H1 (cell line): ENCODE measurements around the gene HRH4. TPM values are rescaled to one million over a fixed set of nuclear protein-coding genes. Genes with fewer than 3 reads are reported as not detected.

Experiments used
- CTCF ChIA-PET: fragments of 300-600 bp; sonication (Branson Sonifier 250); formaldehyde crosslinking; loops from one replicate; lab custom pipeline; 2021; ENCODE audit not compliant: partially characterized antibody; lab: Charles Lee
- POLR2A ChIA-PET: fragments of 300-600 bp; sonication (Branson Sonifier 250); formaldehyde crosslinking; loops from one replicate; lab custom pipeline; 2021; ENCODE audit warnings: inconsistent platforms; ENCODE audit not compliant: partially characterized antibody; lab: Charles Lee
- DNase-seq, 2 experiments: peaks; one replicate each; pipeline versions ENCODE4 v3.0.0 to v3.0.0-alpha.2; 2010 to 2022; ENCODE audit warnings: low spot score in 2 of 2, low read depth in 1 of 2, mixed read lengths in 1 of 2
- FAIRE-seq: peaks from 2 replicates; lab custom pipeline; 2011; peaks lifted over from hg19 to GRCh38; lab: Jason Lieb, UNC
- H2AFZ ChIP-seq: 2 replicates; pipeline ENCODE4 v1.8.1; 2012; ENCODE audit warnings: low read length, inconsistent platforms
- H2AK5ac ChIP-seq: 2 replicates; pipeline ENCODE4 v1.6.1; 2013; ENCODE audit warnings: low read depth, low read length
- H2BK120ac ChIP-seq: replicated peaks from 2 replicates; pipeline ENCODE3; 2013; ENCODE audit warnings: low read depth, low read length, inconsistent platforms
- H2BK12ac ChIP-seq: 2 replicates; pipeline ENCODE4 v1.6.1; 2013; ENCODE audit warnings: low read depth, low read length
- H2BK15ac ChIP-seq: 2 replicates; pipeline ENCODE4 v1.6.1; 2013; ENCODE audit warnings: low read length
- H2BK20ac ChIP-seq: 2 replicates; pipeline ENCODE4 v1.6.1; 2013; ENCODE audit warnings: low read length
- H2BK5ac ChIP-seq: 2 replicates; pipeline ENCODE4 v1.6.1; 2013; ENCODE audit warnings: low read depth, low read length
- H3K14ac ChIP-seq: 2 replicates; pipeline ENCODE4 v1.6.1; 2013; ENCODE audit warnings: inconsistent platforms; ENCODE audit not compliant: insufficient read length
- H3K18ac ChIP-seq: 2 replicates; pipeline ENCODE4 v1.6.1; 2013; ENCODE audit warnings: low read length; ENCODE audit errors: extremely low read depth
- H3K23ac ChIP-seq: 2 replicates; pipeline ENCODE4 v1.6.1; 2013; ENCODE audit warnings: inconsistent platforms; ENCODE audit not compliant: insufficient read length
- H3K23me2 ChIP-seq: 2 replicates; pipeline ENCODE4 v1.6.1; 2013; ENCODE audit warnings: low read depth, low read length
- H3K27ac ChIP-seq: 2 replicates; pipeline ENCODE4 v1.6.1; 2011; ENCODE audit warnings: low read depth, low read length, inconsistent platforms
- H3K27me3 ChIP-seq, 4 experiments: replicated peaks in 1 of 4; 1 replicate in 1 of 4; 2 replicates in 3 of 4; pipeline versions ENCODE4 v1.6.1 to v1.8.1; 2011 to 2013; ENCODE audit warnings: low read length in 3 of 4, mild to moderate bottlenecking in 3 of 4, inconsistent platforms in 2 of 4, mixed read lengths in 2 of 4, moderate library complexity in 1 of 4; ENCODE audit not compliant: control insufficient read depth in 3 of 4, insufficient read depth in 3 of 4; ENCODE audit errors: extremely low read depth in 1 of 4
- H3K36me3 ChIP-seq, 4 experiments: 2 replicates each; pipeline versions ENCODE4 v1.6.1 to v1.8.1; 2011 to 2013; ENCODE audit warnings: mild to moderate bottlenecking in 4 of 4, low read length in 3 of 4, moderate library complexity in 2 of 4, control low read depth in 1 of 4, inconsistent platforms in 1 of 4; ENCODE audit not compliant: insufficient read depth in 4 of 4, control insufficient read depth in 2 of 4
- H3K4ac ChIP-seq: replicated peaks from 2 replicates; pipeline ENCODE3; 2013; ENCODE audit warnings: low read length, low read depth, mixed read lengths, inconsistent platforms; ENCODE audit not compliant: insufficient read length
- H3K4me1 ChIP-seq, 4 experiments: replicated peaks in 1 of 4; 1 replicate in 1 of 4; 2 replicates in 3 of 4; pipeline versions ENCODE4 v1.6.1 to v1.8.1; 2011 to 2013; ENCODE audit warnings: low read length in 3 of 4, inconsistent platforms in 2 of 4, mixed read lengths in 1 of 4; ENCODE audit not compliant: insufficient read depth in 4 of 4, control insufficient read depth in 3 of 4
- H3K4me2 ChIP-seq, 2 experiments: 2 replicates each; pipeline versions ENCODE4 v1.6.1 to v1.8.1; 2011 to 2013; ENCODE audit warnings: low read depth in 2 of 2, low read length in 2 of 2, control low read depth in 1 of 2, inconsistent platforms in 1 of 2, mild to moderate bottlenecking in 1 of 2; ENCODE audit not compliant: insufficient read depth in 1 of 2
- H3K4me3 ChIP-seq, 4 experiments: fragments of 200-600, 300-600 bp in 1 of 4; sonication (generic), shearing (Covaris generic), sonication (Bioruptor Twin) in 1 of 4; 2 replicates each; pipeline versions ENCODE4 v1.5.1 to v1.8.1; 2011 to 2016; ENCODE audit warnings: low read length in 4 of 4, low read depth in 3 of 4, control low read depth in 2 of 4, inconsistent platforms in 2 of 4, mild to moderate bottlenecking in 2 of 4, mixed read lengths in 1 of 4, moderate library complexity in 1 of 4; ENCODE audit not compliant: insufficient read depth in 2 of 4; ENCODE audit errors: extremely low read depth in 1 of 4
- H3K56ac ChIP-seq: replicated peaks from 2 replicates; pipeline ENCODE3; 2013; ENCODE audit warnings: low read depth, mild to moderate bottlenecking, mixed read lengths, low read length, inconsistent platforms; ENCODE audit not compliant: insufficient read length
- H3K79me1 ChIP-seq: 2 replicates; pipeline ENCODE4 v1.6.1; 2013; ENCODE audit warnings: low read depth, low read length, control low read depth
- H3K79me2 ChIP-seq, 2 experiments: 2 replicates each; pipeline versions ENCODE4 v1.6.1 to v1.8.1; 2012 to 2013; ENCODE audit warnings: low read length in 2 of 2, mild to moderate bottlenecking in 2 of 2, inconsistent platforms in 1 of 2; ENCODE audit not compliant: insufficient read depth in 2 of 2, control insufficient read depth in 1 of 2
- H3K9ac ChIP-seq, 4 experiments: replicated peaks in 1 of 4; 1 replicate in 1 of 4; 2 replicates in 3 of 4; pipeline versions ENCODE4 v1.6.1 to v1.8.1; 2011 to 2013; ENCODE audit warnings: low read depth in 3 of 4, low read length in 3 of 4, control low read depth in 2 of 4, mild to moderate bottlenecking in 2 of 4, moderate library complexity in 2 of 4, inconsistent platforms in 1 of 4; ENCODE audit errors: extremely low read depth in 1 of 4
- H3K9me3 ChIP-seq, 2 experiments: 2 replicates each; pipeline versions ENCODE4 v1.6.1 to v1.8.1; 2012 to 2013; ENCODE audit warnings: mild to moderate bottlenecking in 2 of 2, moderate library complexity in 2 of 2, control low read depth in 1 of 2, inconsistent platforms in 1 of 2, low read depth in 1 of 2, low read length in 1 of 2, mixed read lengths in 1 of 2; ENCODE audit not compliant: insufficient read depth in 2 of 2
- H4K20me1 ChIP-seq, 2 experiments: replicated peaks in 1 of 2; 2 replicates each; pipeline versions ENCODE3 to v1.8.1; 2011 to 2013; ENCODE audit warnings: inconsistent platforms in 2 of 2, low read length in 2 of 2, mild to moderate bottlenecking in 1 of 2; ENCODE audit not compliant: insufficient read depth in 2 of 2, control insufficient read depth in 1 of 2
- H4K5ac ChIP-seq: 2 replicates; pipeline ENCODE4 v1.6.1; 2013; ENCODE audit warnings: low read length, low read depth, mixed read lengths, inconsistent platforms; ENCODE audit not compliant: insufficient read length
- H4K8ac ChIP-seq: 2 replicates; pipeline ENCODE4 v1.8.0; 2013; ENCODE audit warnings: mild to moderate bottlenecking, moderate library complexity, low read length, inconsistent platforms; ENCODE audit not compliant: insufficient read depth; ENCODE audit errors: extremely low read depth
- H4K91ac ChIP-seq: replicated peaks from 2 replicates; pipeline ENCODE3; 2013; ENCODE audit warnings: low read length, mixed read lengths, inconsistent platforms; ENCODE audit not compliant: insufficient read length
- BACH1 ChIP-seq: IDR thresholded peaks from 2 replicates; pipeline ENCODE4 v1.6.1; 2012; ENCODE audit warnings: low read length, improper control_type of control experiment
- CREB1 ChIP-seq: IDR thresholded peaks from 2 replicates; pipeline ENCODE4 v1.6.1; 2012; ENCODE audit warnings: inconsistent platforms
- CTCF ChIP-seq, 3 experiments: IDR thresholded peaks; 1 replicate in 2 of 3; 2 replicates in 1 of 3; pipeline versions ENCODE4 v1.5.1 to v1.6.1; 2011; ENCODE audit warnings: low read length in 3 of 3, mild to moderate bottlenecking in 3 of 3, inconsistent platforms in 2 of 3, low read depth in 1 of 3, moderate library complexity in 1 of 3; ENCODE audit not compliant: insufficient read depth in 1 of 3; ENCODE audit errors: control extremely low read depth in 1 of 3
- GTF2F1 ChIP-seq: IDR thresholded peaks from 2 replicates; pipeline ENCODE4 v1.6.1; 2012; ENCODE audit warnings: low read depth, low read length, improper control_type of control experiment, borderline replicate concordance
- KDM4A ChIP-seq: IDR thresholded peaks from one replicate; pipeline ENCODE4 v1.7.1; 2012; ENCODE audit warnings: low read depth, mild to moderate bottlenecking, moderate library complexity, low read length, inconsistent platforms; ENCODE audit not compliant: severe bottlenecking
- KDM5A ChIP-seq: fragments of 200-600 bp; IDR thresholded peaks from 2 replicates; pipeline ENCODE4 v1.7.1; 2012; ENCODE audit warnings: mild to moderate bottlenecking, low read length, inconsistent platforms, mixed read lengths
- MAFK ChIP-seq: IDR thresholded peaks from 2 replicates; pipeline ENCODE4 v1.6.1; 2012; ENCODE audit warnings: low read depth, mild to moderate bottlenecking, improper control_type of control experiment, low read length
- MAX ChIP-seq: IDR thresholded peaks from 2 replicates; pipeline ENCODE4 v1.6.1; 2012; ENCODE audit warnings: inconsistent platforms
- RFX5 ChIP-seq: IDR thresholded peaks from 2 replicates; pipeline ENCODE4 v1.6.1; 2011; ENCODE audit warnings: low read depth, low read length, improper control_type of control experiment, borderline replicate concordance
- SP4 ChIP-seq: IDR thresholded peaks from 2 replicates; pipeline ENCODE4 v1.6.1; 2012; ENCODE audit warnings: low read length, inconsistent platforms
- TCF12 ChIP-seq: IDR thresholded peaks from 2 replicates; pipeline ENCODE4 v1.6.1; 2011; ENCODE audit warnings: low read depth, mild to moderate bottlenecking, low read length
- WGBS, 2 experiments: shearing (Covaris generic) in 1 of 2; methylation state at CpG; one replicate each; pipeline versions ENCODE4 v1.1.6 to v1.1.7; 2013 to 2015; ENCODE audit warnings: low lambda C conversion rate in 2 of 2, mixed read lengths in 2 of 2, inconsistent platforms in 1 of 2, low coverage in 1 of 2, missing lambda C conversion rate in 1 of 2; ENCODE audit not compliant: insufficient replicate concordance in 2 of 2, insufficient coverage in 1 of 2, insufficient read length in 1 of 2; ENCODE audit errors: extremely low coverage in 1 of 2, missing lambda C conversion rate in 1 of 2; 5-methylcytosine and 5-hydroxymethylcytosine counted together
- polyA plus RNA-seq, 7 experiments: library from polyadenylated mRNA; depleted of rRNA in 3 of 7; stranded (reverse) in 5 of 7; unstranded in 2 of 7; fragments of >200 nt in 5 of 7; fragments of 200-250 nt in 2 of 7; gene quantifications; 1 replicate in 5 of 7; 2 replicates in 1 of 7; 4 replicates in 1 of 7; pipeline versions ENCODE4 v1.2.1 to v1.2.3, GENCODE V29; 2011 to 2013; ENCODE audit warnings: missing spikeins in 2 of 7, mixed read lengths in 2 of 7
- total RNA-seq: library from RNA; stranded (reverse); fragmentation: NEBNext Ultra II Directional; extraction: Animal tissue kit (Norgen Biotek cat#: 25700); gene quantifications from 2 replicates; pipeline ENCODE4 v1.2.1, GENCODE V29; 2021

Gene HRH4
- total and polyA plus RNA-seq, 2 of the 8 experiments (the other 6 are each of a cell fraction or from before 2014, with no cell fraction given), result 0.03 TPM; not detected in 1

GRCh38 chr18:24470805-24471204, 10.4 kb downstream of the HRH4 start:
- FAIRE-seq (no peak), DNase-seq (no peak)
- H3K79me2 ChIP-seq, result no peaks in the 10 kb centered on the region
- no peak overlapping the region for H4K5ac ChIP-seq
- no peak overlapping the region for H3K4ac ChIP-seq
- no peak overlapping the region for H3K18ac ChIP-seq
- CTCF ChIA-PET, result no interaction called here
- no peak overlapping the region for H2BK15ac ChIP-seq
- 92% methylated on average over 7 of the region's 7 CpGs; no CpG with 5 or more reads in 1 of the 2 experiments for WGBS, 2 experiments
- H3K36me3 ChIP-seq, result no peaks in the 10 kb centered on the region
- H3K9me3 ChIP-seq, result no peaks in the 10 kb centered on the region
- no peak overlapping the region for H4K91ac ChIP-seq
- no peak overlapping the region for H2BK5ac ChIP-seq
- H3K23me2 ChIP-seq, result no peaks in the 10 kb centered on the region
- H3K4me3 ChIP-seq, result no peak overlapping the region
- no peaks in the 10 kb centered on the region for H4K20me1 ChIP-seq
- H4K8ac ChIP-seq, result no peak overlapping the region
- H2BK12ac ChIP-seq, result no peak overlapping the region
- no peak overlapping the region for H2BK120ac ChIP-seq
- H3K27me3 ChIP-seq, result no peaks in the 10 kb centered on the region
- no peak overlapping the region for H3K56ac ChIP-seq
- TF ChIP-seq MAX, result no peak
- TF ChIP-seq BACH1, result no peak
- TF ChIP-seq MAFK, result no peak
- no peak for TF ChIP-seq KDM4A
- no peak for TF ChIP-seq GTF2F1
- TF ChIP-seq CTCF (IDR thresholded peaks at IDR 0.05; ENCODE audit: control extremely low read depth in 1 of 3, insufficient read depth in 1 of 3, low read depth in 1 of 3, low read length in 3 of 3), result no peak
- no peak for TF ChIP-seq CREB1
- no peak for TF ChIP-seq TCF12
- no peak for TF ChIP-seq RFX5
- no peak for TF ChIP-seq KDM5A
- no peak for TF ChIP-seq SP4
- no peak overlapping the region for H3K23ac ChIP-seq
- no peak overlapping the region for H3K27ac ChIP-seq
- no peaks in the 10 kb centered on the region for H3K79me1 ChIP-seq
- no peaks in the 10 kb centered on the region for H3K4me1 ChIP-seq
- POLR2A ChIA-PET, result no interaction called here
- H2AK5ac ChIP-seq, result no peak overlapping the region
- H3K4me2 ChIP-seq, result no peak overlapping the region
- no peak overlapping the region for H3K9ac ChIP-seq
- H3K14ac ChIP-seq, result no peak overlapping the region
- no peak overlapping the region for H2BK20ac ChIP-seq
- no peak overlapping the region for H2AFZ ChIP-seq
